Measurements from ENCODE around the gene INSC. TPM values are rescaled to one million over a fixed set of nuclear protein-coding genes. Genes with fewer than 3 reads are reported as not detected.
A peak's percentile ranks its signal among the peaks of the same experiment; 100 is the strongest.

INSC gene
- polyA plus RNA-seq, 4 donors: 0.41 to 1.1 (median 0.57) TPM

DNA sequence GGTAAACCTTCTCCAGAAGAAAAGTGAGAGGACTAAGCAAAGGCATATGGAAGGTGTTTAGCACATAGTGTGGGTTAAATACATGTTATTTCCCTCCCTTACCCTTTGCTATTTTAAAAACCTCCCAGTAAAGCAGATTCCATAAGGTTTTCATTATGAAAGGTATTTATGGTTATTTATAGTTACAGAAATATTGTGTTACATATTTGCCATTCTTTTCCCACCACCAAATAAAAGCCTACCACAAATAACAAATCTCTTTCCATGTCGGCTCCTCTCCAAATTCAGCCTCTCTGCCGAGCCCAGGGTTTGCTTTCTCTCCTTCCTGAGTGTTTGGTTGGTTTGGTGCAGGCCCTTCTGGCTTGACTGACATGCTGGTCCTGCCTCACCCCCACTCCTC lies 64.4 kb downstream of the INSC start:
- no peak for DNase-seq (ENCODE audit: low read depth in 4 of 4, low spot score in 3 of 4)

DNA sequence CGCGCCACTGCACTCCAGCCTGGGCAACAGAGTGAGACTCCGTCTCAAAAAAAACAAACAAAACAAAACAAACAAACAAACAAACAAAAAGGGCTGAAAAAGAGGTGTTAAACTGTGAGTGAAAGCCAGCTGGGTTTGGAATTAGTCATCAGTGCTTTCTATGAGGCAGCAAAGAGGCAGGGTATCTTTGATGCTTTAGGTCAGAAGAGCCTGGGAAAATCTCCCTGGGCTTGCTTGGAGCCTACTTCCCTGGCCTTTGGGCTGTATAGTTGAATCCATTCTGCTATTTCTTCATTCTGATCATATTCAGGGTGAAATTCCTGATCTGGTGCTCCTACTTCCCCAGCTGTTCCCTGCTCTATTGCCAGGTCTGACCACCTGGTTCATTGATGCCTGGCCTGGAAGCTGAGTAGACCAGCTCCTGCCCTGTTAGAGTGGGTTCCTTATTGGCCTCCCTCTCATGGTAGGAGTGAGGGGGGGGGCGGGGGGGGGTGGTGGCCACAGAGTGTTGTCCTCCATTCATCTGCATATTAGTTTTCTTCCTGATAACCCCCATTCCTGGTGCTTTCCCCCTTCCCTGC lies 65.6 kb downstream of the INSC start:
- DNase-seq (ENCODE audit: low read depth in 4 of 4, low spot score in 3 of 4): no peak

DNA sequence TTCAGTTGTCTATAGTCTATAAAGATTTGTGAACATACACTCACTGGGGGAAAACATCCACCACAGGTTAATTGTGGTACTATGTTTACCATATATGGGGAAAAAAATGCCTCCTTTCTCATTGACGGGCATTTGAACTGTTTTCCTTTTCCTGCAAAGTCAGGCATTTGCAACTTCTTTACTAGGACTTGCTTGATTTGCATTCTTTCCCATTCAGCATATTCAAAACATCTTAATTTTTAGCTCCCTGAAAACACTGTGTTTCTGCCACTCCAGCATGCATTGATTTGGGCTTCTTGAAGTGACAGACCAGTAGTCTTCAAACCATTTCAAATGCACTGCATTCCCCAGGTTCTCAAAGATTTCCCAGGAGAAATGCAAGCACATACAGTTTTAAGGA lies 67.6 kb downstream of the INSC start:
- DNase-seq (ENCODE audit: low read depth in 4 of 4, low spot score in 3 of 4): no peak

GRCh38 chr11:15185021-15185420 lies 70.3 kb downstream of the INSC start:
- no peak for DNase-seq (ENCODE audit: low read depth in 4 of 4, low spot score in 3 of 4)

GRCh38 chr11:15186146-15186545 lies 71.4 kb downstream of the INSC start:
- DNase-seq (ENCODE audit: low read depth in 4 of 4, low spot score in 3 of 4): no peak

DNA sequence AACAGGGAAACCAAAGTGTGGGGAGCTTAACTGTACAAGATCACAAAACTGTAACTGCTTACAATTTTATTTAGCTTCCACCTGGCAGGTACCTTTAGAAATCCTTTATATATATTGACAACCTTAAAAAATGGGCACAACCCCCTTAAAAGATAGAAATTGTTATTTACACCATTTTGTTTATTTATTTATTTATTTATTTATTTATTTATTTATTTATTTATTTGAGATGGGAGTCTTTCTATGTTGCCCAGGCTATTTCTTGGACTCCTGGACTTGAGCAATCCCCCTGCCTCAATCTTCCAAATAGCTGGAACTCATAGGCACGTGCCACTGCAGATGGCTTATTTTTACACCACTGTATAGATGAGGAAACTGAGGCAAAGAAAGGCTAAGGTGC lies 74.5 kb downstream of the INSC start:
- DNase-seq (ENCODE audit: low read depth in 4 of 4, low spot score in 3 of 4): no peak

DNA sequence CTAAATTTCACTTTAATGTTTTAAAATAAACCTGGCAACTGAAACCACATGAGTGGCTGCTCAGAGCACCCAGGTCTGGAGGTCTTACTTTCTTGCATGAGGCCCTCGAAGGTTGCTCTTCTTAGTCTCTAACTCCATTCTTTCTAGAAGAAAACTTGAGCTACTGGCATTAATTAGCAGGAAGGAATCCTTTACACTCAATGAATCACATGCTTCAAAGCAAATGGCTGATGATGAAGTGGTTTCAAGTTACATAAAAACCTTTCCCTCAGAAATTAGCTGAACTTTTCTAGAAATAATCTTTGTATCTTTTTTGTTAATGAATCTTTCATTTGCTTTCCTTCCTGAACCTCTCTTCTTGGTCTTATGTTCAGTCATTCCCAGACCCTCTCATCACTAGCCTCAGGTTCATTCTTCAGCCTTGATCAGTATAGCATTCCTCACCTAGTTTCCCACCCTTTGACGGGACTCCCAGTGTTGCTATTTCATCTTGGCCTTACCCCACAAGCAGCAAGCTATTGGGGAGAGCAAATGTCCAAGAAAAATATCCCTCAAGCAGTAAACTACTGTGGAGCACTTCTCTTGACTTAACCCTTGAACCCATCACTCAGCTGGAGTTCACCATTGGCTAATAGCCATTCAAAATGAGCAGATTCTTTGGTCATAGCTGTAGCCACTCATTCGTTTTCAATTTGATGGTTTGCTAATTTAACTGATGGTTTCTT lies 75.1 kb downstream of the INSC start:
- DNase-seq (ENCODE audit: low read depth in 4 of 4, low spot score in 3 of 4): no peak

GRCh38 chr11:15190611-15191010 lies 75.9 kb downstream of the INSC start:
- no peak for DNase-seq (ENCODE audit: low read depth in 4 of 4, low spot score in 3 of 4)

DNA sequence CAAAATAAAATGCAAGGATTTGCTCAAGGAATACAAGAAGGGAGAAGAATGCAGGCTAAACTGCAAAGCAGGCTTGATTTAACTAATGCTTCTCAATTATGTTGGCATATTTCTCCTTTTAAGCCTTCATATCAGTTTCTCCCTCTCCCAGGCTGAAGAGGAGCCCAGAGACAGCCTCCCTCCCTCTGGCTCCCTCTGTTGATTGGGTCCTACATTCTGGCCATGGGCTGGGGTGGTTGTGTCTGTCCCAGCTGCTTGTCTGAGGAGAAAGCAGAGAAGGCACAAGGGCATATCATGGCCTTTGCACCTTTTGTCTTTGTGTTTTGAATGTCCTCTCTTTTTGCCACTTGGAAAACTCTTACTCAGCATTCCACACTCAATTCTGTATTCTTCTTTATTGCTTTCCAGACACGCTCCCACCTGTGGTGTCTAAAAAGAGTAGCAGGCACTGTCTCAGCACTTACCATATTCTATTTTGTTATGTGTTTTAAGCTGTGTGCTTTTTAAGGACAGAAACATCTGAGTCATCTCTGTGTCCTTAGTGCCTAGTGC lies 77.4 kb downstream of the INSC start:
- DNase-seq (ENCODE audit: low read depth in 4 of 4, low spot score in 3 of 4): no peak

- no peak for DNase-seq (ENCODE audit: low read depth in 4 of 4, low spot score in 3 of 4)
These were observed 80.1 kb downstream of the INSC start for GRCh38 chr11:15194671-15195415.

DNA sequence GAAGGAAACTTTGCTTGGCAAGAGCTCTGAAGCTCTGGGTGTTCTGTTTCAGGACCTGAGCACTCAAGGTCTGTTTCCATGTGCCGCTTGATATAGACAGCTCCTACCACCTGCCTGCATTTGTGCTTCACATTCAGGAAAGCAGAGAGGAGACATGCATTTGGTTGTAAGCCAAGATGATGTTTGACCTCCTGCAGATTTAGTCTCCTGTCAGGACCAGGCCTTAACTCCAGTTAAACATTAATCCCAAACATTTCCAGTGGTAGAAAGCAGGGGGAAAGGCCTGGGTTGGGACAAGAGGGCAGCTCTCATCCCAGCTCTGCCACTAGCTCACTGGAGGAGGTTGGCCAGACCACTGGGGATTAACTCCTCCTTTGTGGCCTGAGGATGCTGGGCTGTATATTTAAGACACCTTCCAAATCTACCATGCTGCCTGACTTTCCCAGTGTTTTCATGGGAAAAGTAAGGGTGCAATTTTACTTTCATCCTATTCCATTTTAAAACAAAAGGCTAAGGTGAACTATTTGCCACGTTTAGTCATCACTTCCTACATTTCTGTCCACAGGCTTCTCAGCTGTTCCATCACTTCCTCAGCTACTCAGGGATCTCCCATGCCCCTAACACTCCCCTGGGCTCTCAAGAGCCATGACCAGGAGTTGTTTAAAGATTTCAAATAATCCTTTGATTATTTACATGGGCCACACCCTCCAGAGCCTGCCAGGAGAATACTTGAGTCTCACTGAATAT lies 80.9 kb downstream of the INSC start:
- peak in 1 of 4 donors; percentile 37 for DNase-seq (ENCODE audit: low read depth in 4 of 4, low spot score in 3 of 4)

GRCh38 chr11:15196704-15197103 lies 82.0 kb downstream of the INSC start:
- no peak for DNase-seq (ENCODE audit: low read depth in 4 of 4, low spot score in 3 of 4)

GRCh38 chr11:15197696-15198095 lies 83.0 kb downstream of the INSC start:
- DNase-seq (ENCODE audit: low read depth in 4 of 4, low spot score in 3 of 4): no peak

- DNase-seq (ENCODE audit: low read depth in 4 of 4, low spot score in 3 of 4): no peak
These were observed 83.6 kb downstream of the INSC start for GRCh38 chr11:15198284-15198683.

GRCh38 chr11:15199693-15200092 lies 85.0 kb downstream of the INSC start:
- DNase-seq (ENCODE audit: low read depth in 4 of 4, low spot score in 3 of 4): no peak

DNA sequence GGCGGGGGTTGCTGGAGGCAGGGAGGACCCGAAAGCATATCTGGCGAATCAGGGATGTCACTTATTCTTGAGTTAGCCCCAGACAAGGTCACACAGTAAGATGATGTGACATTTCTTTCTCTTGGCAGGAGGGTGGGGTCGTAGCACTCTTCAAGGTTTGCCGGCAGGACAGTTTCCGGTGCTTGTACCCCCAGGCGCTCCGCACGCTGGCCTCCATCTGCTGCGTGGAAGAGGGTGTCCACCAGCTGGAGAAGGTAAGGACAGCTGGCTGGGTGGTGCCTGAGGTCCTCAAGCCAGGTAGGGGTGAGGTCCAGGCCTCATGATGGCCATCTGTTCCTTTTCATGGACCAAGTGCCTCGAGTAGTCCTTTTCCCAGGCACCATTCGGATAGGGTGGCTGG lies 86.0 kb downstream of the INSC start:
- no peak for DNase-seq (ENCODE audit: low read depth in 4 of 4, low spot score in 3 of 4)

DNA sequence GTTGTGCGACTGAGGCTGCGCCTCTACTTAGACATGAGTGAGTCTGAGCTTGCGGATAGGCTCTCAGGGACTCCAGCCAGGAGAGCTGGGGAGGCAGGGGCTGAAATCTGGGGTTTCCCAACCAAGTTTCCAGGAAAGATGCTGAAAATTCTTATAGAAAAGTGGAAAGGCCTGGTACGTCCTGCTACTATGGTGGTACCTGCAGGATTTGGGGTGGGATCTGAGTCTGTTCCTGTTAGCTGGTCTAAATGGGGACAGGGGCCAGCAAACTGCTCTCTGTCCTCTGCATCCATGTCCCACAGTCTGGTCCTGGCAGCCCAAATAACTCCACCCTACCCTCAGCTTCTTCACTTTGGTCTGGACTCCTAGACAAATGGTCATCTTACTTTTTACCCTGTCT lies 86.9 kb downstream of the INSC start:
- no peak for DNase-seq (ENCODE audit: low read depth in 4 of 4, low spot score in 3 of 4)

GRCh38 chr11:15202626-15203025 lies 87.9 kb downstream of the INSC start:
- DNase-seq (ENCODE audit: low read depth in 4 of 4, low spot score in 3 of 4): no peak

GRCh38 chr11:15204711-15205110 lies 90.0 kb downstream of the INSC start:
- DNase-seq (ENCODE audit: low read depth in 4 of 4, low spot score in 3 of 4): no peak

DNA sequence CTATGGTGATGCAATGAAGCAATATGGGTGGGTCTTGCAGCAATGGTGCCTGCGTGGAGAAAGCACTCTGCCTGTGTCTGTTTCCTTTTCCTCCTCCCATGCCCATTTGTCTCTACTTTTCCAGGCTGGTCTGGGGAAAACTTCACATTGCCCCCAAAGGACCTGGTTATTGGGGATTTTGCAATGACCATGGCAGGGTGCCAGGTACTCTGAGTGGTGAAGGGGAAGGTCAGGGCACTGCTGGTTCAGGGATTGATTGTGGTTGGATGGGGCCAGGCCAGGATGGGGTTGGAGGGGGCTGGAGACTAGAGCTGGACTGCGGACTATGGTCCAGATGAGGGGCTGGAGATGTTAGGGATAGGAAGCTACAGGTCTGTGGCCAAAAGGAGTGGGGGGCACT lies 92.1 kb downstream of the INSC start:
- DNase-seq (ENCODE audit: low read depth in 4 of 4, low spot score in 3 of 4): no peak

All from right renal pelvis (tissue), 4 donors.